GM12878 (cell line): ENCODE results near the gene SLC39A1.

ENCODE experiments used
- ASH2L ChIP-seq: fragments of 300-600, 200-600 bp; sonication (generic); IDR thresholded peaks from 2 replicates; pipeline ENCODE4 v1.6.1; 2017; ENCODE audit warnings: low read depth, mild to moderate bottlenecking, borderline replicate concordance
- CBFB ChIP-seq: IDR thresholded peaks from 2 replicates; pipeline ENCODE4 v1.6.1; 2016; ENCODE audit warnings: antibody characterized with exemption, low read depth
- EGR1 ChIP-seq, 2 experiments: IDR thresholded peaks; 1 replicate in 1 of 2; 2 replicates in 1 of 2; pipeline ENCODE4 v1.6.1; 2011 to 2012; ENCODE audit warnings: low read depth in 2 of 2, low read length in 2 of 2, borderline replicate concordance in 1 of 2, mild to moderate bottlenecking in 1 of 2, moderate library complexity in 1 of 2
- EZH2 ChIP-seq: IDR thresholded peaks from 2 replicates; pipeline ENCODE4 v1.6.1; 2012; ENCODE audit warnings: low read depth, mild to moderate bottlenecking, control low read depth, inconsistent platforms, low read length, borderline replicate concordance; ENCODE audit not compliant: control insufficient read depth
- FOS ChIP-seq: IDR thresholded peaks from 3 replicates; pipeline ENCODE4 v1.6.1; 2011; ENCODE audit warnings: borderline replicate concordance; ENCODE audit not compliant: insufficient read length; ENCODE audit errors: extremely low read depth
- HCFC1 ChIP-seq: fragments of 150-350 bp; IDR thresholded peaks from 2 replicates; pipeline ENCODE4 v1.6.1; 2014; ENCODE audit warnings: low read length
- POLR2A ChIP-seq: IDR thresholded peaks from 2 replicates; pipeline ENCODE4 v1.6.1; 2011; ENCODE audit warnings: low read depth, mild to moderate bottlenecking, low read length
- RBBP5 ChIP-seq: fragments of 200-600 bp; sonication (generic); conservative IDR thresholded peaks from 2 replicates; pipeline ENCODE4 v1.6.1; 2016
- STAT1 ChIP-seq: fragments of 450-650 bp; conservative IDR thresholded peaks from 2 replicates; pipeline ENCODE4 v1.6.1; 2014; ENCODE audit warnings: antibody characterized with exemption, mild to moderate bottlenecking
- TAF1 ChIP-seq: IDR thresholded peaks from 2 replicates; pipeline ENCODE4 v1.6.1; 2011; ENCODE audit warnings: mild to moderate bottlenecking, low read depth, low read length, borderline replicate concordance
- YY1 ChIP-seq: IDR thresholded peaks from 2 replicates; pipeline ENCODE4 v1.6.1; 2011; ENCODE audit warnings: low read depth, mild to moderate bottlenecking, low read length
- TF ChIP-seq, protein P1 (sequence below), 3 experiments: IDR thresholded peaks in 2 of 3; conservative IDR thresholded peaks in 1 of 3; 2 replicates each; pipeline ENCODE4 v1.5.1; 2011; ENCODE audit warnings: low read depth in 3 of 3, low read length in 3 of 3, mild to moderate bottlenecking in 3 of 3, control low read depth in 2 of 3, moderate library complexity in 2 of 3, inconsistent platforms in 1 of 3, mixed read lengths in 1 of 3; ENCODE audit not compliant: control insufficient read depth in 2 of 3, insufficient read depth in 1 of 3; ENCODE audit errors: extremely low read depth in 1 of 3
- TF ChIP-seq, protein P2 (sequence below): IDR thresholded peaks from 2 replicates; pipeline ENCODE4 v1.6.1; 2011; ENCODE audit warnings: mild to moderate bottlenecking, low read depth, low read length, moderate library complexity; ENCODE audit not compliant: insufficient replicate concordance

DNA sequence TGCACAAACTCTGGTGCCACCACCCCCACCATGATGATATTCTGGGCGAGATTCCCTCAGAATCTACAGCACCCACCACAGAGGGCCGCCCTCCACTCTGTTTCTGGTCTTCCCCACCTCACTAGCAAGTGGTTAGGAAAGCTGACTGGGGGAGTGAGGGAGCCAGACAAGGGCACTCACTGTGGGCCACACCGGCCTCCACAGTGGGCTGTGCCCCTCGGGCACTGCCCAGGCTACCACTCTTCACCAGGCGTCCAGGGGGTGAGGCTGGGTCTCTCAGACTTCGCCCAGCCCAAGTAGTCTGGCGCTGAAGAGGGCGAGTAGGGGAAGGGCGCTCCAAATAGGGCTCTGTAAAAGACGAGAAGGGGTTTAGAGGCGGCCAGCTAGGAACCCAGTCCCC, 29.4 kb downstream of the SLC39A1 start:
- TF ChIP-seq, protein P1, sequence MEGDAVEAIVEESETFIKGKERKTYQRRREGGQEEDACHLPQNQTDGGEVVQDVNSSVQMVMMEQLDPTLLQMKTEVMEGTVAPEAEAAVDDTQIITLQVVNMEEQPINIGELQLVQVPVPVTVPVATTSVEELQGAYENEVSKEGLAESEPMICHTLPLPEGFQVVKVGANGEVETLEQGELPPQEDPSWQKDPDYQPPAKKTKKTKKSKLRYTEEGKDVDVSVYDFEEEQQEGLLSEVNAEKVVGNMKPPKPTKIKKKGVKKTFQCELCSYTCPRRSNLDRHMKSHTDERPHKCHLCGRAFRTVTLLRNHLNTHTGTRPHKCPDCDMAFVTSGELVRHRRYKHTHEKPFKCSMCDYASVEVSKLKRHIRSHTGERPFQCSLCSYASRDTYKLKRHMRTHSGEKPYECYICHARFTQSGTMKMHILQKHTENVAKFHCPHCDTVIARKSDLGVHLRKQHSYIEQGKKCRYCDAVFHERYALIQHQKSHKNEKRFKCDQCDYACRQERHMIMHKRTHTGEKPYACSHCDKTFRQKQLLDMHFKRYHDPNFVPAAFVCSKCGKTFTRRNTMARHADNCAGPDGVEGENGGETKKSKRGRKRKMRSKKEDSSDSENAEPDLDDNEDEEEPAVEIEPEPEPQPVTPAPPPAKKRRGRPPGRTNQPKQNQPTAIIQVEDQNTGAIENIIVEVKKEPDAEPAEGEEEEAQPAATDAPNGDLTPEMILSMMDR (IDR thresholded peaks at IDR 0.05 in 2 of 3, conservative IDR thresholded peaks at IDR 0.05 in 1 of 3; ENCODE audit: control insufficient read depth in 2 of 3, extremely low read depth in 1 of 3, insufficient read depth in 1 of 3, low read depth in 3 of 3, low read length in 3 of 3): no peak
- TF ChIP-seq RBBP5: no peak
- TF ChIP-seq ASH2L: no peak
- TF ChIP-seq, protein P2, sequence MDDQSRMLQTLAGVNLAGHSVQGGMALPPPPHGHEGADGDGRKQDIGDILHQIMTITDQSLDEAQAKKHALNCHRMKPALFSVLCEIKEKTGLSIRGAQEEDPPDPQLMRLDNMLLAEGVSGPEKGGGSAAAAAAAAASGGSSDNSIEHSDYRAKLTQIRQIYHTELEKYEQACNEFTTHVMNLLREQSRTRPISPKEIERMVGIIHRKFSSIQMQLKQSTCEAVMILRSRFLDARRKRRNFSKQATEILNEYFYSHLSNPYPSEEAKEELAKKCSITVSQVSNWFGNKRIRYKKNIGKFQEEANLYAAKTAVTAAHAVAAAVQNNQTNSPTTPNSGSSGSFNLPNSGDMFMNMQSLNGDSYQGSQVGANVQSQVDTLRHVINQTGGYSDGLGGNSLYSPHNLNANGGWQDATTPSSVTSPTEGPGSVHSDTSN: no peak
- TF ChIP-seq FOS: no peak
- TF ChIP-seq TAF1: no peak
- TF ChIP-seq POLR2A: no peak
- TF ChIP-seq CBFB: no peak
- no peak for TF ChIP-seq EZH2
- no peak for TF ChIP-seq EGR1 (IDR thresholded peaks at IDR 0.05; ENCODE audit: borderline replicate concordance in 1 of 2, low read depth in 2 of 2, low read length in 2 of 2)
- TF ChIP-seq YY1: no peak
- no peak for TF ChIP-seq STAT1
- no peak for TF ChIP-seq HCFC1
